ENCODE data around the gene SLC12A3. TPM values are rescaled to one million over a fixed set of nuclear protein-coding genes. Genes with fewer than 3 reads are reported as not detected.

The SLC12A3 gene
- total RNA-seq, 1 experiment from 2014 or later = not detected

DNA sequence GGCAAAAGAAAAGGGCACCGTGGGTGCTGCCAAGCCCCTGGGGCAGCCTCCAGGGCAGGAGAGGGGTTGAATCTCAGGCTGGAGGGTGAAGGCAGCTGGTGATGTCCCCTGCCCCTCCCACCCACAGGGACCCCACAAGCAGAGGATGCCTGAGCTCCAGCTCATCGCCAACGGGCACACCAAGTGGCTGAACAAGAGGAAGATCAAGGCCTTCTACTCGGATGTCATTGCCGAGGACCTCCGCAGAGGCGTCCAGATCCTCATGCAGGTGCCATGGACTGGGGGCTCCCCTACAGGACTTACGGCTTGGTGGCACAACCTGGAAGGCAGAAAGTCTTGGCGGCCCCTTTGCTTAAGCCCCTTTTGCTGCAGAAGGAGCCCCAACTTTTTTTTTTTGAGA, 21.8 kb downstream of the SLC12A3 start:
- Mint-ChIP-seq H3K4me1 (no peaks in the 10 kb centered on the region), H3K4me3 (no peak overlapping the region), H3K27ac (no peak overlapping the region), H3K9me3 (peaks cover 13% of the 10 kb centered on the region), H3K36me3 (peaks cover 12% of the 10 kb centered on the region), H3K27me3 (ENCODE audit: low read depth) (no peaks in the 10 kb centered on the region; the same call in 1 of the 2 replicates)
- no peak for TF ChIP-seq ELF4 (CRISPR knock-in tag; IDR thresholded peaks at IDR 0.05; ENCODE audit: low read depth)
- no peak for TF ChIP-seq OVOL2 (CRISPR knock-in tag; IDR thresholded peaks at IDR 0.05; ENCODE audit: borderline replicate concordance)
- no peak for TF ChIP-seq SP1 (CRISPR knock-in tag; conservative IDR thresholded peaks at IDR 0.05)
- TF ChIP-seq, protein P1, sequence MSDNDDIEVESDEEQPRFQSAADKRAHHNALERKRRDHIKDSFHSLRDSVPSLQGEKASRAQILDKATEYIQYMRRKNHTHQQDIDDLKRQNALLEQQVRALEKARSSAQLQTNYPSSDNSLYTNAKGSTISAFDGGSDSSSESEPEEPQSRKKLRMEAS (CRISPR knock-in tag; IDR thresholded peaks at IDR 0.05) = no peak
- TF ChIP-seq, protein P2, sequence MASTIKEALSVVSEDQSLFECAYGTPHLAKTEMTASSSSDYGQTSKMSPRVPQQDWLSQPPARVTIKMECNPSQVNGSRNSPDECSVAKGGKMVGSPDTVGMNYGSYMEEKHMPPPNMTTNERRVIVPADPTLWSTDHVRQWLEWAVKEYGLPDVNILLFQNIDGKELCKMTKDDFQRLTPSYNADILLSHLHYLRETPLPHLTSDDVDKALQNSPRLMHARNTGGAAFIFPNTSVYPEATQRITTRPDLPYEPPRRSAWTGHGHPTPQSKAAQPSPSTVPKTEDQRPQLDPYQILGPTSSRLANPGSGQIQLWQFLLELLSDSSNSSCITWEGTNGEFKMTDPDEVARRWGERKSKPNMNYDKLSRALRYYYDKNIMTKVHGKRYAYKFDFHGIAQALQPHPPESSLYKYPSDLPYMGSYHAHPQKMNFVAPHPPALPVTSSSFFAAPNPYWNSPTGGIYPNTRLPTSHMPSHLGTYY (CRISPR knock-in tag; IDR thresholded peaks at IDR 0.05) = no peak
- TF ChIP-seq, protein P3, sequence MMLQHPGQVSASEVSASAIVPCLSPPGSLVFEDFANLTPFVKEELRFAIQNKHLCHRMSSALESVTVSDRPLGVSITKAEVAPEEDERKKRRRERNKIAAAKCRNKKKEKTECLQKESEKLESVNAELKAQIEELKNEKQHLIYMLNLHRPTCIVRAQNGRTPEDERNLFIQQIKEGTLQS (CRISPR knock-in tag; conservative IDR thresholded peaks at IDR 0.05) = no peak
- TF ChIP-seq TEAD1 (CRISPR knock-in tag; IDR thresholded peaks at IDR 0.05) = no peak
- TF ChIP-seq, protein P4, sequence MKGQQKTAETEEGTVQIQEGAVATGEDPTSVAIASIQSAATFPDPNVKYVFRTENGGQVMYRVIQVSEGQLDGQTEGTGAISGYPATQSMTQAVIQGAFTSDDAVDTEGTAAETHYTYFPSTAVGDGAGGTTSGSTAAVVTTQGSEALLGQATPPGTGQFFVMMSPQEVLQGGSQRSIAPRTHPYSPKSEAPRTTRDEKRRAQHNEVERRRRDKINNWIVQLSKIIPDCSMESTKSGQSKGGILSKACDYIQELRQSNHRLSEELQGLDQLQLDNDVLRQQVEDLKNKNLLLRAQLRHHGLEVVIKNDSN (CRISPR knock-in tag; IDR thresholded peaks at IDR 0.05) = no peak
- TF ChIP-seq GTF2I (CRISPR knock-in tag; conservative IDR thresholded peaks at IDR 0.05) = no peak
- no peak for TF ChIP-seq ZNF423 (CRISPR knock-in tag; IDR thresholded peaks at IDR 0.05)
- TF ChIP-seq ZNF396 (CRISPR knock-in tag; IDR thresholded peaks at IDR 0.05; ENCODE audit: borderline replicate concordance) = no peak
- no peak for TF ChIP-seq JAZF1 (CRISPR knock-in tag; IDR thresholded peaks at IDR 0.05)
- no peak for TF ChIP-seq SOX15 (CRISPR knock-in tag; IDR thresholded peaks at IDR 0.05)
- TF ChIP-seq TP53 (CRISPR knock-in tag; IDR thresholded peaks at IDR 0.05) = no peak
- TF ChIP-seq, protein P5, sequence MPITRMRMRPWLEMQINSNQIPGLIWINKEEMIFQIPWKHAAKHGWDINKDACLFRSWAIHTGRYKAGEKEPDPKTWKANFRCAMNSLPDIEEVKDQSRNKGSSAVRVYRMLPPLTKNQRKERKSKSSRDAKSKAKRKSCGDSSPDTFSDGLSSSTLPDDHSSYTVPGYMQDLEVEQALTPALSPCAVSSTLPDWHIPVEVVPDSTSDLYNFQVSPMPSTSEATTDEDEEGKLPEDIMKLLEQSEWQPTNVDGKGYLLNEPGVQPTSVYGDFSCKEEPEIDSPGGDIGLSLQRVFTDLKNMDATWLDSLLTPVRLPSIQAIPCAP (CRISPR knock-in tag; IDR thresholded peaks at IDR 0.05) = no peak
- no peak for TF ChIP-seq NFE2L1 (CRISPR knock-in tag; IDR thresholded peaks at IDR 0.05)
- CTCF ChIA-PET = interaction anchor here (0.7 kb wide), 1 partner anchor 94 kb away, joined by 3 read pairs; no protein-coding TSS in a partner anchor
- ATAC-seq (no peak), DNase-seq (ENCODE audit: low spot score) (no peak)
- POLR2A ChIA-PET = no interaction called here

DNA sequence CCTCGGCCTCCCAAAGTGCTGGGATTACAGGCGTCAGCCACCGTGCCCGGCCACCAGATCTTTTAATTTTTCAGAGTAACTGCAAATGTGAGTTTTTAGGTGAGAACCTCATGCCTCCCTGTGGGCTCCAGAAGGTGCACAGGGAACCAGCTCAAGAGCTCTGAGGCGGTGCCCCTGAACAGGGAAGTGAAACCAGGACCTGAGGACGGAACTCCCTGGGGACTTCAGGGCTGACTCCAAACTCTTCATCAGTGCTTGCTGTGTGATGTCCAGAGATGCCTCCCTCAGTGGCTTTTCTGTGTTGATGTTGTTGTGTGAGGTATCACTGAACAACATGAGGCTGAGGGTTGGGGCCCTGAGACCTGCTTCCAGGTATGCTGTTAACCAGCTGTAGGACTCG, 23.8 kb downstream of the SLC12A3 start:
- H3K9me3 Mint-ChIP-seq = peaks cover 13% of the 10 kb centered on the region
- H3K4me3 Mint-ChIP-seq = no peak overlapping the region
- CTCF ChIA-PET = interaction anchor here (0.9 kb wide), 1 partner anchor 32 kb away, joined by 3 read pairs; no protein-coding TSS in a partner anchor
- H3K27ac Mint-ChIP-seq = no peak overlapping the region
- TF ChIP-seq, protein P6, sequence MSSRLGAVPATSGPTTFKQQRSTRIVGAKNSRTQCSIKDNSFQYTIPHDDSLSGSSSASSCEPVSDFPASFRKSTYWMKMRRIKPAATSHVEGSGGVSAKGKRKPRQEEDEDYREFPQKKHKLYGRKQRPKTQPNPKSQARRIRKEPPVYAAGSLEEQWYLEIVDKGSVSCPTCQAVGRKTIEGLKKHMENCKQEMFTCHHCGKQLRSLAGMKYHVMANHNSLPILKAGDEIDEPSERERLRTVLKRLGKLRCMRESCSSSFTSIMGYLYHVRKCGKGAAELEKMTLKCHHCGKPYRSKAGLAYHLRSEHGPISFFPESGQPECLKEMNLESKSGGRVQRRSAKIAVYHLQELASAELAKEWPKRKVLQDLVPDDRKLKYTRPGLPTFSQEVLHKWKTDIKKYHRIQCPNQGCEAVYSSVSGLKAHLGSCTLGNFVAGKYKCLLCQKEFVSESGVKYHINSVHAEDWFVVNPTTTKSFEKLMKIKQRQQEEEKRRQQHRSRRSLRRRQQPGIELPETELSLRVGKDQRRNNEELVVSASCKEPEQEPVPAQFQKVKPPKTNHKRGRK (CRISPR knock-in tag; IDR thresholded peaks at IDR 0.05; ENCODE audit: borderline replicate concordance) = no peak
- TF ChIP-seq, protein P7, sequence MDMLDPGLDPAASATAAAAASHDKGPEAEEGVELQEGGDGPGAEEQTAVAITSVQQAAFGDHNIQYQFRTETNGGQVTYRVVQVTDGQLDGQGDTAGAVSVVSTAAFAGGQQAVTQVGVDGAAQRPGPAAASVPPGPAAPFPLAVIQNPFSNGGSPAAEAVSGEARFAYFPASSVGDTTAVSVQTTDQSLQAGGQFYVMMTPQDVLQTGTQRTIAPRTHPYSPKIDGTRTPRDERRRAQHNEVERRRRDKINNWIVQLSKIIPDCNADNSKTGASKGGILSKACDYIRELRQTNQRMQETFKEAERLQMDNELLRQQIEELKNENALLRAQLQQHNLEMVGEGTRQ (CRISPR knock-in tag; IDR thresholded peaks at IDR 0.05) = no peak
- TF ChIP-seq, protein P4 (CRISPR knock-in tag; IDR thresholded peaks at IDR 0.05) = no peak
- no peak for TF ChIP-seq ETV6 (CRISPR knock-in tag; IDR thresholded peaks at IDR 0.05)
- no peak for TF ChIP-seq JAZF1 (CRISPR knock-in tag; IDR thresholded peaks at IDR 0.05)
- TF ChIP-seq, protein P5 (CRISPR knock-in tag; IDR thresholded peaks at IDR 0.05) = no peak
- no peak for TF ChIP-seq SMAD3 (CRISPR knock-in tag; IDR thresholded peaks at IDR 0.05; ENCODE audit: borderline replicate concordance)
- no peak for TF ChIP-seq ZNF671 (CRISPR knock-in tag; IDR thresholded peaks at IDR 0.05)
- DNase-seq (ENCODE audit: low spot score) (no peak), ATAC-seq (no peak)
- H3K4me1 Mint-ChIP-seq = no peaks in the 10 kb centered on the region
- POLR2A ChIA-PET = no interaction called here
- H3K27me3 Mint-ChIP-seq (ENCODE audit: low read depth) = no peaks in the 10 kb centered on the region; the same call in 1 of the 2 replicates
- peaks cover 12% of the 10 kb centered on the region for H3K36me3 Mint-ChIP-seq

Measured in WTC11 (cell line).